SK-N-SH treated with all-trans-retinoic acid at 6 μM for 48 hours (cell line): Measurements from ENCODE around the gene SUSD4.

ENCODE experiments used
- ATAC-seq: fragments of 200-7000 bp; cut with Tn5 transposase; 3 replicates; pipeline ENCODE4 v1.9.1; 2020; ENCODE audit warnings: mild to moderate bottlenecking, moderate library complexity
- ARNTL ChIP-seq: fragments of 450-650 bp; formaldehyde crosslinking; IDR thresholded peaks from 2 replicates; pipeline ENCODE4 v1.5.0; 2020; ENCODE audit warnings: low read depth, mild to moderate bottlenecking, moderate library complexity, borderline replicate concordance
- CSDC2 ChIP-seq: fragments of 250-450 bp; sonication (Bioruptor Pico); IDR thresholded peaks from 2 replicates; pipeline ENCODE4 v1.5.0; 2020; ENCODE audit warnings: mild to moderate bottlenecking, moderate library complexity
- ESRRG ChIP-seq: fragments of 250-450 bp; sonication (Bioruptor Pico); IDR thresholded peaks from 2 replicates; pipeline ENCODE4 v1.6.1; 2021; ENCODE audit warnings: mild to moderate bottlenecking
- GLIS3 ChIP-seq: fragments of 250-450 bp; sonication (Bioruptor Pico); IDR thresholded peaks from 2 replicates; pipeline ENCODE4 v1.5.0; 2020; ENCODE audit warnings: mild to moderate bottlenecking, moderate library complexity
- ISL1 ChIP-seq: fragments of 250-450 bp; sonication (Bioruptor Pico); IDR thresholded peaks from 2 replicates; pipeline ENCODE4 v2.1.2; 2022; ENCODE audit warnings: mild to moderate bottlenecking, moderate library complexity
- PPARA ChIP-seq: fragments of 250-450 bp; sonication (Bioruptor Pico); IDR thresholded peaks from 2 replicates; pipeline ENCODE4 v1.5.0; 2020; ENCODE audit warnings: mild to moderate bottlenecking, borderline replicate concordance
- RARB ChIP-seq: fragments of 250-450 bp; sonication (Bioruptor Pico); IDR thresholded peaks from 2 replicates; pipeline ENCODE4 v1.8.0; 2021; ENCODE audit warnings: mild to moderate bottlenecking, moderate library complexity
- SNAI2 ChIP-seq: fragments of 250-450 bp; sonication (Bioruptor Pico); IDR thresholded peaks from 2 replicates; pipeline ENCODE4 v1.5.0; 2020; ENCODE audit warnings: mild to moderate bottlenecking, moderate library complexity
- TCF4 ChIP-seq: fragments of 250-450 bp; sonication (Bioruptor Pico); IDR thresholded peaks from 2 replicates; pipeline ENCODE4 v1.8.0; 2021; ENCODE audit warnings: mild to moderate bottlenecking, moderate library complexity, borderline replicate concordance
- TOX ChIP-seq: fragments of 250-450 bp; sonication (Bioruptor Pico); IDR thresholded peaks from 2 replicates; pipeline ENCODE4 v1.8.0; 2021; ENCODE audit warnings: mild to moderate bottlenecking, moderate library complexity, borderline replicate concordance
- ZC3H10 ChIP-seq: fragments of 250-450 bp; sonication (Bioruptor Pico); IDR thresholded peaks from 2 replicates; pipeline ENCODE4 v1.5.1; 2021; ENCODE audit warnings: mild to moderate bottlenecking, moderate library complexity
- ZFP3 ChIP-seq: fragments of 250-450 bp; sonication (Bioruptor Pico); IDR thresholded peaks from 2 replicates; pipeline ENCODE4 v1.5.0; 2020; ENCODE audit warnings: mild to moderate bottlenecking, moderate library complexity
- ZFP30 ChIP-seq: fragments of 450-650 bp; formaldehyde crosslinking; IDR thresholded peaks from 2 replicates; pipeline ENCODE4 v1.5.0; 2022; ENCODE audit warnings: mild to moderate bottlenecking, moderate library complexity
- ZNF565 ChIP-seq: fragments of 450-650 bp; formaldehyde crosslinking; conservative IDR thresholded peaks from 2 replicates; pipeline ENCODE4 v1.5.0; 2020; ENCODE audit warnings: low read depth, mild to moderate bottlenecking, moderate library complexity
- TF ChIP-seq, protein P1 (sequence below): fragments of 250-450 bp; sonication (Bioruptor Pico); IDR thresholded peaks from 2 replicates; pipeline ENCODE4 v1.5.0; 2020; ENCODE audit warnings: mild to moderate bottlenecking, moderate library complexity
- TF ChIP-seq, protein P2 (sequence below): fragments of 250-450 bp; sonication (Bioruptor Pico); IDR thresholded peaks from 2 replicates; pipeline ENCODE4 v1.5.1; 2020; ENCODE audit warnings: low read depth, mild to moderate bottlenecking, moderate library complexity
- TF ChIP-seq, protein P3 (sequence below): fragments of 250-450 bp; sonication (Bioruptor Pico); IDR thresholded peaks from 2 replicates; pipeline ENCODE4 v1.8.0; 2020; ENCODE audit warnings: mild to moderate bottlenecking, moderate library complexity, borderline replicate concordance
- TF ChIP-seq, protein P4 (sequence below): fragments of 250-450 bp; sonication (Bioruptor Pico); IDR thresholded peaks from 2 replicates; pipeline ENCODE4 v1.5.1; 2021; ENCODE audit warnings: mild to moderate bottlenecking, moderate library complexity

The SUSD4 gene

DNA sequence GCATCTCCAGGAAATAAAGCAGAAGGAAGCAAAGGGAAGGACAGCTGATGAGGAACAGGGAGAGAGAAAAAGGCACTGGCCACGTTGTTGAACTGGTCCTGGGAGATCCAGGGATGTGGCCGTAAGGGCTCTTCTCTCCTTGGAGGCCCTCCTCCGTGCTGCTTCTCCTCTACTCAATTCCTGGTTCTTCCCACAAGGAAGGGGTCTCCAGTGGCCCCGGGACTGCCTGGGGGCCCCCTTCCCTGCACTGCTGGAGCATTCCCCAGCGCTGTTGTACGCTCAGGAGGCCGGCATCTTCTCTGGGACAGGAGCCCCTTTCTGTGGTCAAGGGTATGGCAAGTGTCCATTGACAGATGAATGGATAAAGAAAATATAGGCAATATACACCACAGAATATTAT is 132.4 kb downstream of the SUSD4 start:
- TF ChIP-seq TCF4 (CRISPR knock-in tag): no peak
- no peak for TF ChIP-seq ISL1 (CRISPR knock-in tag)
- no peak for TF ChIP-seq ZC3H10 (CRISPR knock-in tag)
- TF ChIP-seq, protein P1, sequence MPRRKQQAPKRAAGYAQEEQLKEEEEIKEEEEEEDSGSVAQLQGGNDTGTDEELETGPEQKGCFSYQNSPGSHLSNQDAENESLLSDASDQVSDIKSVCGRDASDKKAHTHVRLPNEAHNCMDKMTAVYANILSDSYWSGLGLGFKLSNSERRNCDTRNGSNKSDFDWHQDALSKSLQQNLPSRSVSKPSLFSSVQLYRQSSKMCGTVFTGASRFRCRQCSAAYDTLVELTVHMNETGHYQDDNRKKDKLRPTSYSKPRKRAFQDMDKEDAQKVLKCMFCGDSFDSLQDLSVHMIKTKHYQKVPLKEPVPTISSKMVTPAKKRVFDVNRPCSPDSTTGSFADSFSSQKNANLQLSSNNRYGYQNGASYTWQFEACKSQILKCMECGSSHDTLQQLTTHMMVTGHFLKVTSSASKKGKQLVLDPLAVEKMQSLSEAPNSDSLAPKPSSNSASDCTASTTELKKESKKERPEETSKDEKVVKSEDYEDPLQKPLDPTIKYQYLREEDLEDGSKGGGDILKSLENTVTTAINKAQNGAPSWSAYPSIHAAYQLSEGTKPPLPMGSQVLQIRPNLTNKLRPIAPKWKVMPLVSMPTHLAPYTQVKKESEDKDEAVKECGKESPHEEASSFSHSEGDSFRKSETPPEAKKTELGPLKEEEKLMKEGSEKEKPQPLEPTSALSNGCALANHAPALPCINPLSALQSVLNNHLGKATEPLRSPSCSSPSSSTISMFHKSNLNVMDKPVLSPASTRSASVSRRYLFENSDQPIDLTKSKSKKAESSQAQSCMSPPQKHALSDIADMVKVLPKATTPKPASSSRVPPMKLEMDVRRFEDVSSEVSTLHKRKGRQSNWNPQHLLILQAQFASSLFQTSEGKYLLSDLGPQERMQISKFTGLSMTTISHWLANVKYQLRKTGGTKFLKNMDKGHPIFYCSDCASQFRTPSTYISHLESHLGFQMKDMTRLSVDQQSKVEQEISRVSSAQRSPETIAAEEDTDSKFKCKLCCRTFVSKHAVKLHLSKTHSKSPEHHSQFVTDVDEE (CRISPR knock-in tag): no peak
- no peak for TF ChIP-seq CSDC2 (CRISPR knock-in tag)
- no peak for TF ChIP-seq ZFP30
- TF ChIP-seq PPARA: no peak
- TF ChIP-seq RARB: no peak
- TF ChIP-seq, protein P2, sequence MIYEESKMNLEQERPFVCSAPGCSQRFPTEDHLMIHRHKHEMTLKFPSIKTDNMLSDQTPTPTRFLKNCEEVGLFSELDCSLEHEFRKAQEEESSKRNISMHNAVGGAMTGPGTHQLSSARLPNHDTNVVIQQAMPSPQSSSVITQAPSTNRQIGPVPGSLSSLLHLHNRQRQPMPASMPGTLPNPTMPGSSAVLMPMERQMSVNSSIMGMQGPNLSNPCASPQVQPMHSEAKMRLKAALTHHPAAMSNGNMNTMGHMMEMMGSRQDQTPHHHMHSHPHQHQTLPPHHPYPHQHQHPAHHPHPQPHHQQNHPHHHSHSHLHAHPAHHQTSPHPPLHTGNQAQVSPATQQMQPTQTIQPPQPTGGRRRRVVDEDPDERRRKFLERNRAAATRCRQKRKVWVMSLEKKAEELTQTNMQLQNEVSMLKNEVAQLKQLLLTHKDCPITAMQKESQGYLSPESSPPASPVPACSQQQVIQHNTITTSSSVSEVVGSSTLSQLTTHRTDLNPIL (CRISPR knock-in tag): no peak
- no peak for TF ChIP-seq ESRRG (CRISPR knock-in tag)
- no peak for TF ChIP-seq SNAI2 (CRISPR knock-in tag)
- TF ChIP-seq, protein P3, sequence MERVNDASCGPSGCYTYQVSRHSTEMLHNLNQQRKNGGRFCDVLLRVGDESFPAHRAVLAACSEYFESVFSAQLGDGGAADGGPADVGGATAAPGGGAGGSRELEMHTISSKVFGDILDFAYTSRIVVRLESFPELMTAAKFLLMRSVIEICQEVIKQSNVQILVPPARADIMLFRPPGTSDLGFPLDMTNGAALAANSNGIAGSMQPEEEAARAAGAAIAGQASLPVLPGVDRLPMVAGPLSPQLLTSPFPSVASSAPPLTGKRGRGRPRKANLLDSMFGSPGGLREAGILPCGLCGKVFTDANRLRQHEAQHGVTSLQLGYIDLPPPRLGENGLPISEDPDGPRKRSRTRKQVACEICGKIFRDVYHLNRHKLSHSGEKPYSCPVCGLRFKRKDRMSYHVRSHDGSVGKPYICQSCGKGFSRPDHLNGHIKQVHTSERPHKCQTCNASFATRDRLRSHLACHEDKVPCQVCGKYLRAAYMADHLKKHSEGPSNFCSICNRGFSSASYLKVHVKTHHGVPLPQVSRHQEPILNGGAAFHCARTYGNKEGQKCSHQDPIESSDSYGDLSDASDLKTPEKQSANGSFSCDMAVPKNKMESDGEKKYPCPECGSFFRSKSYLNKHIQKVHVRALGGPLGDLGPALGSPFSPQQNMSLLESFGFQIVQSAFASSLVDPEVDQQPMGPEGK (CRISPR knock-in tag): no peak
- TF ChIP-seq ARNTL (CRISPR knock-in tag): no peak
- TF ChIP-seq ZNF565 (CRISPR knock-in tag): no peak
- TF ChIP-seq, protein P4, sequence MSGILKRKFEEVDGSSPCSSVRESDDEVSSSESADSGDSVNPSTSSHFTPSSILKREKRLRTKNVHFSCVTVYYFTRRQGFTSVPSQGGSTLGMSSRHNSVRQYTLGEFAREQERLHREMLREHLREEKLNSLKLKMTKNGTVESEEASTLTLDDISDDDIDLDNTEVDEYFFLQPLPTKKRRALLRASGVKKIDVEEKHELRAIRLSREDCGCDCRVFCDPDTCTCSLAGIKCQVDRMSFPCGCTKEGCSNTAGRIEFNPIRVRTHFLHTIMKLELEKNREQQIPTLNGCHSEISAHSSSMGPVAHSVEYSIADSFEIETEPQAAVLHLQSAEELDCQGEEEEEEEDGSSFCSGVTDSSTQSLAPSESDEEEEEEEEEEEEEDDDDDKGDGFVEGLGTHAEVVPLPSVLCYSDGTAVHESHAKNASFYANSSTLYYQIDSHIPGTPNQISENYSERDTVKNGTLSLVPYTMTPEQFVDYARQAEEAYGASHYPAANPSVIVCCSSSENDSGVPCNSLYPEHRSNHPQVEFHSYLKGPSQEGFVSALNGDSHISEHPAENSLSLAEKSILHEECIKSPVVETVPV (CRISPR knock-in tag): no peak
- TF ChIP-seq TOX (CRISPR knock-in tag): no peak
- no peak for ATAC-seq

DNA sequence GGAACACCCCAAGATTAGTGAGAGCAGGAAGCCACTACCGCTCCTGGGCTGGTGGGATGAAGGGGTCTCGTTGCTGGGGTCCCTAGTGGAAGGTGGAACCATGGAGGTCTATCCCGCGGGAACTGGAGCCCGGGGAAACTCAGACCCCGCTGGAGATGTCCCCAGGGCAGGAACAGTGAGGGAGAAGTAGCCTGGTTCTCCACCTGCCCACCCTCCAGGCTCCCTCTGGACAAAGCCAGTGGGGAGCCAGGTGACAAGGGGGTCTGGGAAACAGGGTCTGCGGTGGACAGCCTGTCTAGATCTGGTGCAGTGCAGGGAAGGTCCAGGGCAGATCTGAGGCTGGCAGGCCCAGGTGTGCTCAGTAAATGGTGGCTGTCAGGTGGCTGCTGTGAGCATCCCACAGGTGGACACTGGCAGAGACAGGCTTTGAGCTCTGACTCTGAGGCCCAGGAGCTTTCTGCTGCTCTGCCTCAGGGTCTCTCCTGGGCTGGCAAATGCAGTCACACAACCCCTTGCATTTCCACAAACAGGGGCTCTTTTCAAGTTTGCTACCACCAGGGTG is 132.9 kb downstream of the SUSD4 start:
- TF ChIP-seq RARB: no peak
- no peak for TF ChIP-seq ESRRG (CRISPR knock-in tag)
- no peak for TF ChIP-seq ZC3H10 (CRISPR knock-in tag)
- TF ChIP-seq GLIS3: no peak
- TF ChIP-seq SNAI2 (CRISPR knock-in tag): no peak
- no peak for TF ChIP-seq ISL1 (CRISPR knock-in tag)
- TF ChIP-seq ZNF565 (CRISPR knock-in tag): no peak
- TF ChIP-seq ZFP3 (CRISPR knock-in tag): no peak
- no peak for TF ChIP-seq TCF4 (CRISPR knock-in tag)
- no peak for TF ChIP-seq PPARA
- no peak for ATAC-seq

DNA sequence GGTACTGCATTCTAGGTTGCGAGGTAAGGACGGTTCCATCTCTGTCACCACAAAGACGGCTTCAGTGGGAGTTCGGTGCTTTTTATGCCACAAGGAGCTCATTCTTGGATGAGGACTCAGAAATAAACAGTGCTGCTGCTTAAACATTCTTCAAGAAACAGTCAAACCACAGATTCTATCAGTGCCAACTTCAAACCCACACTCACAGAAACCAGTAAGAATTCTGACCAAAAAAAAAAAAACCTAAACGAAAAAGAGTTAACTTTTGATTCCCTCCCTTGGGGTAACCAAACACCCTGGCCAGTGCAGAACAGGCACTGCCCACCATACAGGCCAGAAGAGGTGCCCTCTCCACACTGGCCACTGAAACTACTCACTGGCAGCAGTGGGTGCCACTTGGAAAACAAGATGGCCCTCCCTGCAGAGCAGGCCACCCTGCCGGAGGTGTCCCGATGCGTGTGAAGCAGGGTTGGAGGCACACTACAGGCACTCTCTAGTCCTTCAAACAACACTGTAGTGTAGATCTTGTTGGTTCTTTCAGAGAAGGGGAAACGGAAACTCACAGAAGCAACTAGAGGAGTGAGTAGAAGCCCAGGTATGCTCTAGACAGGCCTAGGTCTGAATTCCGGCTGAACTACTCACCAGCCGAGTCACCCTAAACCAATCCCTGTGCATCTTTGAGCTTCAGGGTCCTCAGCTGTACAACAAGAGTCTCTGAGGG is 133.7 kb downstream of the SUSD4 start:
- TF ChIP-seq ZNF565 (CRISPR knock-in tag) (no peak), GLIS3 (no peak), PPARA (no peak), TCF4 (CRISPR knock-in tag) (no peak)
- TF ChIP-seq, protein P1 (CRISPR knock-in tag): no peak
- ATAC-seq: peak; percentile 71
